Ishikawa (cell line): ENCODE data around the gene XPO6.

Experiments
- CEBPB ChIP-seq: IDR thresholded peaks from 2 replicates; pipeline ENCODE4 v1.6.1; 2012
- CREB1 ChIP-seq: IDR thresholded peaks from 2 replicates; pipeline ENCODE4 v1.6.1; 2012; ENCODE audit warnings: low read depth
- EGR1 ChIP-seq: IDR thresholded peaks from 2 replicates; pipeline ENCODE4 v1.6.1; 2012
- EP300 ChIP-seq: IDR thresholded peaks from 2 replicates; pipeline ENCODE4 v1.6.1; 2012; ENCODE audit warnings: borderline replicate concordance
- FOXM1 ChIP-seq: IDR thresholded peaks from 2 replicates; pipeline ENCODE4 v1.6.1; 2012; ENCODE audit warnings: low read depth, borderline replicate concordance
- MAX ChIP-seq: IDR thresholded peaks from 2 replicates; pipeline ENCODE4 v1.6.1; 2012
- NFIC ChIP-seq: IDR thresholded peaks from 2 replicates; pipeline ENCODE4 v1.6.1; 2012
- RAD21 ChIP-seq: IDR thresholded peaks from 2 replicates; pipeline ENCODE4 v1.6.1; 2012; ENCODE audit warnings: low read depth
- REST ChIP-seq: IDR thresholded peaks from 2 replicates; pipeline ENCODE4 v1.6.1; 2012; ENCODE audit warnings: low read depth, mild to moderate bottlenecking
- TAF1 ChIP-seq: IDR thresholded peaks from 2 replicates; pipeline ENCODE4 v1.6.1; 2012; ENCODE audit warnings: low read depth, mild to moderate bottlenecking
- TCF12 ChIP-seq: IDR thresholded peaks from 2 replicates; pipeline ENCODE4 v1.6.1; 2012; ENCODE audit warnings: low read depth
- TEAD4 ChIP-seq: IDR thresholded peaks from 2 replicates; pipeline ENCODE4 v1.6.1; 2012
- USF1 ChIP-seq: IDR thresholded peaks from 2 replicates; pipeline ENCODE4 v1.6.1; 2012
- YY1 ChIP-seq: IDR thresholded peaks from 2 replicates; pipeline ENCODE4 v1.6.1; 2012; ENCODE audit warnings: low read depth
- ZBTB7A ChIP-seq: IDR thresholded peaks from 2 replicates; pipeline ENCODE4 v1.6.1; 2012; ENCODE audit warnings: low read depth

The XPO6 gene

GRCh38 chr16:28172336-28172735 is 39.4 kb downstream of the XPO6 start:
- TF ChIP-seq TEAD4 (no peak), YY1 (no peak), MAX (no peak), CREB1 (no peak), EP300 (no peak), TCF12 (no peak), EGR1 (no peak), TAF1 (no peak), CEBPB (no peak), FOXM1 (no peak), ZBTB7A (no peak), NFIC (no peak), USF1 (no peak), RAD21 (no peak)

GRCh38 chr16:28171816-28172215 is 39.9 kb downstream of the XPO6 start:
- no peak for TF ChIP-seq TAF1
- TF ChIP-seq EGR1, result no peak
- no peak for TF ChIP-seq USF1
- TF ChIP-seq TCF12, result no peak
- no peak for TF ChIP-seq TEAD4
- no peak for TF ChIP-seq EP300
- no peak for TF ChIP-seq REST

- TF ChIP-seq TEAD4 (no peak), CREB1 (no peak), NFIC (no peak), TAF1 (no peak), USF1 (no peak), FOXM1 (no peak), CEBPB (no peak), YY1 (no peak), EGR1 (no peak), MAX (no peak), REST (no peak), EP300 (no peak), TCF12 (no peak), RAD21 (no peak), ZBTB7A (no peak)
Observed at GRCh38 chr16:28168991-28169554, 42.7 kb downstream of the XPO6 start.

- no peak for TF ChIP-seq NFIC
- TF ChIP-seq FOXM1, result no peak
- TF ChIP-seq YY1, result no peak
- TF ChIP-seq REST, result no peak
- TF ChIP-seq CREB1, result no peak
- TF ChIP-seq TAF1, result no peak
- no peak for TF ChIP-seq EP300
Observed at GRCh38 chr16:28167730-28168129, 44.0 kb downstream of the XPO6 start.
